ENCODE data around the gene TSPAN8.

TSPAN8 gene

GRCh38 chr12:71193041-71193440 is 35.2 kb upstream of the TSPAN8 start:
- CTCF ChIA-PET: no interaction called here
- no peak for TF ChIP-seq CTCF (IDR thresholded peaks at IDR 0.05; ENCODE audit: control extremely low read depth, extremely low read depth, low read depth, missing control alignments)
- POLR2A ChIA-PET: no interaction called here
- no peak for DNase-seq (ENCODE audit: extremely low spot score)

GRCh38 chr12:71191509-71192196 is 33.9 kb upstream of the TSPAN8 start:
- no peak for TF ChIP-seq CTCF (IDR thresholded peaks at IDR 0.05; ENCODE audit: control extremely low read depth, extremely low read depth, low read depth, missing control alignments)
- ChIA-PET POLR2A (no interaction called here), CTCF (no interaction called here)
- no peak for DNase-seq (ENCODE audit: extremely low spot score)

- no peak for DNase-seq (ENCODE audit: extremely low spot score)
- POLR2A ChIA-PET: no interaction called here
- no peak for TF ChIP-seq CTCF (IDR thresholded peaks at IDR 0.05; ENCODE audit: control extremely low read depth, extremely low read depth, low read depth, missing control alignments)
- CTCF ChIA-PET: no interaction called here
Measured at GRCh38 chr12:71190822-71191221, 33.0 kb upstream of the TSPAN8 start.

GRCh38 chr12:71187379-71187778 is 29.6 kb upstream of the TSPAN8 start:
- POLR2A ChIA-PET: no interaction called here
- CTCF ChIA-PET: interaction anchor here (2.4 kb wide), 1 partner anchor 10 kb away, joined by 6 read pairs; no protein-coding TSS in a partner anchor
- no peak for DNase-seq (ENCODE audit: extremely low spot score)
- TF ChIP-seq CTCF (IDR thresholded peaks at IDR 0.05; ENCODE audit: control extremely low read depth, extremely low read depth, low read depth, missing control alignments): no peak

- DNase-seq (ENCODE audit: extremely low spot score): no peak
- ChIA-PET POLR2A (no interaction called here), CTCF (interaction anchor here (2.4 kb wide), 1 partner anchor 10 kb away, joined by 6 read pairs; no protein-coding TSS in a partner anchor)
- TF ChIP-seq CTCF (IDR thresholded peaks at IDR 0.05; ENCODE audit: control extremely low read depth, extremely low read depth, low read depth, missing control alignments): no peak
Measured at GRCh38 chr12:71186571-71187288, 28.9 kb upstream of the TSPAN8 start.

- no peak for DNase-seq (ENCODE audit: extremely low spot score)
- CTCF ChIA-PET: interaction anchor here (0.8 to 1.9 kb wide), 4 partner anchors 10 to 24 kb away, joined by 3 to 5 read pairs (median 3); no protein-coding TSS in a partner anchor
- no peak for TF ChIP-seq CTCF (IDR thresholded peaks at IDR 0.05; ENCODE audit: control extremely low read depth, extremely low read depth, low read depth, missing control alignments)
- POLR2A ChIA-PET: no interaction called here
Measured at GRCh38 chr12:71183846-71184245, 26.0 kb upstream of the TSPAN8 start.
